Stimulated activated CD4-positive, alpha-beta T cell treated with anti-CD3 and anti-CD28 coated beads, Interleukin-15, amount 100 ng/mL, for 24 hours (primary cell): ENCODE data around the gene GINS2.
A peak's percentile ranks its signal among the peaks of the same experiment; 100 is the strongest.

ENCODE experiments used
- DNase-seq: peaks from one replicate; pipeline ENCODE4 v3.0.0-alpha.2; 2020

GINS2 gene

DNA sequence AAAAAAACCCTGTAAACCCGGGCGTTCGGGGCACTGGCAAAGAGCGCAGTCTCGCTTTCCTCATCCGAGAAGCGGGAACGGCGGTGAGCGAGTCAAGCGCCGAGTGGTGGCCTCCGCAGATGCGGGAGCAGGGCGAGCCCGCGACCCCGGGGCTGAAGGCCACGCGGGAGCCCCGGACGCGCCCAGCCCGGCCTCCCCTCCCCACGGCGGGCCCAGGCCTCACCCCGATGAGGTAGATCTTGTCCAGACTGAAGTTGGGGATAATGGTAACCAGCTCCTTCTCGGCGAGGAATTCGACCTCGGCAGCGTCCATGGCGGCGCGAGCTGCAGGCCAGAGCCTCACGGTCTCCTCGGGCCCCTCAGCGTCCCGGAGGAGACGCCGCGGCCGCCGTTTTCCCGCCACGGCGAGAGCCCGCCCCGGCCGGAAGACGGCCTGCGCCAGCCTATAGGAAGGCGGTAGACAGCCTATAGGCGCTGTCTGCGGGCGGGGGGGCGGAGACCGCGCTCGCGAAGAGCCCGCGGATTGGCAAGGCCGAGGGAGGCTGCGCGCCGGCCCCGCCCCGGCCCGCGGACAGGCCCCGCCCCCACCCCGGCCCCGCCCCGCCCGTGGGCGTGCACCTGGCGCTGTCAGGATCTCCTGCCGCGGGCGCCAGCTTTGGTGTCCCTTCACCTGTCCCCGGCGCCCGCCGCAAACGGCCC is at the start of gene GINS2:
TSS of gene GINS2 (minus strand) at position 369 of the 699 bp plus-strand sequence. CDS start at position 313, 56 bp downstream.
- peak; percentile 94 for DNase-seq

- DNase-seq, result no peak
Measured at GRCh38 chr16:85736921-85737320, 48.2 kb upstream of the GINS2 start.

- no peak for DNase-seq
Measured at GRCh38 chr16:85735946-85736345, 47.2 kb upstream of the GINS2 start.

DNA sequence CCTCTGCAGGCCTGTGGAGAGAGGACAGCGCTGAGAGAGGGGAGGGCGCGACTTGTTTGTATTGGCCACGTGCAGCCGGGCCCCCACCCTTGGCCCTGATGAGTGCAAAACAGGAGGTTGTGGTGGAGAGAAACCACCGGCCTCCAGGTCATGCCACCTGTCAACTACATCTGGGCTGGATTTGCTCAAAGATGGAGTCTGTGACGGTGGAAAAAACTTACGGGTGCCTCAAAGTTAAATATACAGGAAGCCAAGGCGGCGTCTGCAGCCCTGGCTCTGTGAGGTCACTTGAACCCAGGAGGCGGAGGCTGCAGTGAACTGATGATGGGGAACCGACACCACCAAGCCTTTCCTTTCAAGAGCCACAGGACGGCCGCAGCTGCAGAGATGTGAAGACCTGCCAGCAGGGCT is 46.5 kb upstream of the GINS2 start:
- DNase-seq, result peak; percentile 41

GRCh38 chr16:85734311-85735017 is 45.7 kb upstream of the GINS2 start:
- DNase-seq, result no peak

GRCh38 chr16:85733839-85734170 is 45.1 kb upstream of the GINS2 start:
- DNase-seq, result no peak

DNA sequence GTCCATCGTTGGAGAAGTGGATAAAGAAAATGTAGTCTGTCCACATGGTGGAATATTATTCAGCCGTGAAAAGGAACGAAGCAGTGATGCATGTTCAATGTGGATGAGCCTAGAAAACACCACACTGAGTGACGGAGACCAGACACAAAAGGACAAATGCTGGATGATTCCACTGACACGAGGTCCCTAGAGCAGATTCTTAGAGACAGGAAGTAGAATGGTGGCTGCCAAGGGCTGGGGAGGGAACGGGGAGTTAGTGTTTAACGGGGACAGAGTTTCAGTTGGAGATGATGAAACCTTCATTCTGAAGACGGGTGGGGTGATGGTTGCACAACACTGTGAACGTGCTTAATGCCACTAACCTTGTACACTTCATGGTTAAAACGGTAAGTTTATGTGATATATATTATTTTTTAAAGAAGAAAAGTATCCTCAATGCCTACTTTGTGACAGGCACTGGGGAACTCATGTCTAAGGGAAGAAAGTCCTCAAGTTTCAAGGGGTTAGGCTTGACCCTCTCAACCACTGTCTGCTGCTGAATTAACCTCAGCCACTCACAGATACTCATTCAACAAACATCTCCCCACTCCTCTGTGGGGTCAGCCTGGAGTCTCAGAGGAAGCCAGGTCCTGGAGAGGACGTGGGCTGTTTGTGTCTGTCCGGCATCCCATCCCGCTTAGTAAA is 44.5 kb upstream of the GINS2 start:
- no peak for DNase-seq

GRCh38 chr16:85731179-85731578 is 42.4 kb upstream of the GINS2 start:
- DNase-seq, result no peak

GRCh38 chr16:85730186-85730465 is 41.4 kb upstream of the GINS2 start:
- no peak for DNase-seq

- no peak for DNase-seq
Measured at GRCh38 chr16:85729452-85730185, 40.9 kb upstream of the GINS2 start.

GRCh38 chr16:85728879-85729278 is 40.1 kb upstream of the GINS2 start:
- no peak for DNase-seq

- no peak for DNase-seq
Measured at GRCh38 chr16:85724936-85725335, 36.2 kb upstream of the GINS2 start.

GRCh38 chr16:85724126-85724879 is 35.5 kb upstream of the GINS2 start:
- DNase-seq, result no peak

DNA sequence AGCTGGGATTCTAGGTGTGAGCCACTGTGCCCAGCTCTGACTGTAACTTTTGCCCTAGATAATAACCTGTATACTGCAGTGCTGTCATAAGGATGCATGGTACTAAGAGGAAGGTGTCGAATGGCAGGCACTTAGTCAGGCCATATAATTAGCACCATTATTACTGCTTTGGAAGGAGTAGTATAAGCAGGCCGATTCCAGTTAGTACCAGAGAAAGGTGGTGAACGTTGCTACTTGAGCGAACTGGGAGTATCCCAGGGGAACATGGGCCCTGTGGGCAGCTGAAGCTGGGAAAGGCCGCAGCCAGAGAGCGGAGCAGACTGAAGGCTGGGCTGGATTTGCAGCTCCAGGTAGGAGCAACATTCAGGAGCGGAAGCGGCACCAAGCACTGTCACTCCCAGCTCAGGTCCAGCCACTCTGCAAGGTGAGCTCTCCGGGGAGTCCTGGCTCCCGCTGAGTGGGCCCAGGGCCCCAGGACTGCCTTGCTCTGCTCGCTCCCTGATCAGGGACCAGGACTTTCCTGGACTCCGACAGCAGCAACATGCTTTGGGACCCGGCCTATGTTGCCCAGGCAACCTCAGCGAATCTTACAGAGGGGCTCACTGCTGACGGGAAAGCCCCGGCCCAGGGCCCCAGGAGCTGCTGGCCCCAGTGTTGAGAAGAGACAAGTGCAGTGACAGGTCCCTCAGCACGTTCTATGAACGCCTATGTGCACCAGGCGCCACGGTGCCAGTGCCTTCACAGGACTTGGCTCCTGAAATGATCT is 33.6 kb upstream of the GINS2 start:
- no peak for DNase-seq

DNA sequence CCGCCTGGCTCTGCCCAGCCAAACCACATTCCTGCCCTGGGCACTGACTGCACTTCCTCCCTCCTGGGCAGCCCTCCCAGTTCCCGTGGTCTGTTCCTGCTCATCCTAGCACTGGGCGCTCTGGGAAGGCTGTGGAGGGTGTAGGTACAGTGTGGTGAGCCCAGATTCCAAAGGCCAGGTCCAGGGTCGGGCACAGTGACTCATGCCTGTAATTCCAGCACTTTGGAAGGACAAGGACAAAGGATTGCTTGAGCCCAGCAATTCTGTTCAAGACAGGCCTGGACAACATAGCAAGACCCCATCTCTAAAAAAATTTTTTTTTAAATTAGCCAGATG is 31.5 kb upstream of the GINS2 start:
- no peak for DNase-seq

DNA sequence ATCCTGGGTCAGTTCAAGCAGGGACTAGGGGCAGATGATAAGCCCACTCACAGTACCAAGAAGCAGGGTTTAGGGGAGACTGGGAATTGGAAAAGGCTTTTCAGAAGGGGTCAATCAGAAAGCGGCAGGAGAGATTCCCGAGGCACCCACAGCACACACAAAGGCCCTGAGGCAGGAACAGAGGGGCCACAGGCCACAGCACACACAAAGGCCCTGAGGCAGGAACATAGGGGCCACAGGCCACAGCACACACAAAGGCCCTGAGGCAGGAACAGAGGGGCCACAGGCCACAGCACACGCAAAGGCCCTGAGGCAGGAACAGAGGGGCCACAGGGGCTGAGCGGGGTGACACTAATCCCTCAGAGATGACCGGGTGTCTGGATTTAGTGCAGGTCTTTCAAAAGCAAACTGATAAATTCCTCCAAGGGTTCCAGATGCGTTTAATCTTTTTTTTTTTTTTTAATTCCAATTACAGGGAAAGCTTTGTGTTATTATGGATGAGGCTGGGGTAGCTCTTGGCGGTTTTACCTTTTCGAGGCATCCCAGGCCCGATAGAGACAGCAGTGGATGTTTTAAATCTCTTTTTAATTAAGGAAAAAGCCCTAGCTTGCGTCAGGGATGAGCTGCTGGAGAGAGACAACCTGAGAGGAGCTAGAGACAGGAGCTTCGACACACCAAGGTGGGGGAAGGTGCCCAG is 31.0 kb upstream of the GINS2 start:
- DNase-seq, result no peak

- DNase-seq, result peak; percentile 20
Measured at GRCh38 chr16:85718682-85719081, 29.9 kb upstream of the GINS2 start.

- no peak for DNase-seq
Measured at GRCh38 chr16:85718153-85718477, 29.4 kb upstream of the GINS2 start.

- peak; percentile 73 for DNase-seq
Measured at GRCh38 chr16:85717393-85718152, 28.8 kb upstream of the GINS2 start.

GRCh38 chr16:85716680-85717038 is 27.9 kb upstream of the GINS2 start:
- DNase-seq, result no peak
